Omental fat pad (tissue), 4 donors: Measurements from ENCODE around the gene BEND6. TPM values are rescaled to one million over a fixed set of nuclear protein-coding genes. Genes with fewer than 3 reads are reported as not detected.

Experiments
- ATAC-seq: fragments of 150-250 bp; one replicate; pipeline ENCODE4 v1.9.1; 2016; ENCODE audit warnings: mild to moderate bottlenecking, moderate library complexity; ENCODE audit not compliant: low FRiP score
- DNase-seq: peaks from one replicate; pipeline ENCODE4 v3.0.0-alpha.2; 2019; ENCODE audit warnings: low spot score
- CTCF ChIP-seq, 3 donors: fragments of 450-650 bp; IDR thresholded peaks; one replicate each; pipeline ENCODE4 v1.5.1; 2016 to 2017; ENCODE audit warnings: antibody characterized with exemption in 3 of 3, mild to moderate bottlenecking in 3 of 3, moderate library complexity in 2 of 3
- total RNA-seq, 4 donors: library from RNA; depleted of rRNA; stranded (reverse); fragments of >200 nt; gene quantifications; one replicate each; pipeline ENCODE4 v1.1.0, GENCODE V29; 2016

Gene BEND6
- total RNA-seq, 4 donors from 2014 or later, result 0.44 to 1.0 (median 0.72) TPM; not detected in 1

DNA sequence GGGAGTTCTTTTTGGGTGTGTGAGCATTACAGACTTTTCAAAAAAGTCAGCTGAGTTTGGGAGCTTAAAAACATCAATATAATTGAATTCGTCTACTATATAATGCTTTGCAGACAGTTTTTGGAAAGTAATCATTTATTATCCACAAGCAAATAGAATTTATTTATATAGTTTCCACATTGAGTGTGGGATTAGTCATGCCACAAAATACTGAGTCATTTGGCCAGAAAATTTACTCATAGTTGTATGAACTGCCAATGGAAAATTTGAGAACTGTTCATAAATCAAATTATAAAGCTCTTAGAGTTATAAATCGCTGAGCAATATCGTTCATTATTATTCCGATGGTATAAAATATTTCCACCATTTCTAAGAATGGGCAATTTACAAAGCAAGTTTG, 5.0 kb downstream of the BEND6 start:
- no peak for TF ChIP-seq CTCF (IDR thresholded peaks at IDR 0.05)
- DNase-seq (no peak), ATAC-seq (no peak)

- DNase-seq (no peak), ATAC-seq (no peak)
- TF ChIP-seq CTCF (IDR thresholded peaks at IDR 0.05), result no peak
Observed at GRCh38 chr6:56961151-56961550, 6.2 kb downstream of the BEND6 start.

DNA sequence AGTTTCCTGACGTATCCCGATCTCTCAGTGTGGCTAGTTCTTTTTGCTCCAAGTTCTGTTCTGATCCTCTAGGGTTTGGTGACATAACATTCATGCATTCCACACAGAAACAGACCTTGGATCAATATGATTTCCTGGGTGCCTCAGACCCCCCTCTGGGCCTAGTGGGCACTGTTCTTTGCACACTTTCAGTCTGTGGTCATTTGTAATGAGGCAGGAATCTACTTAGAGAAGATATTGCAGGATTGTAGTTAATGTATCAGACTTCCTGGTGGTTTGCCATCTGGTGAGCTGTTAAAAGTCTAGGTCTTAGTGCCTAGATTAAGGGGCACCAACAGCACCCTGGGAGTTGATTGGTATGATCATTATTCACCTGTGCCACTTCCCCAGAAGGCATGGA, 7.5 kb downstream of the BEND6 start:
- TF ChIP-seq CTCF (IDR thresholded peaks at IDR 0.05), result no peak
- DNase-seq (no peak), ATAC-seq (no peak)

- TF ChIP-seq CTCF (IDR thresholded peaks at IDR 0.05), result no peak
- no peak for ATAC-seq
- DNase-seq, result no peak
Observed at GRCh38 chr6:56963043-56963442, 8.1 kb downstream of the BEND6 start.

DNA sequence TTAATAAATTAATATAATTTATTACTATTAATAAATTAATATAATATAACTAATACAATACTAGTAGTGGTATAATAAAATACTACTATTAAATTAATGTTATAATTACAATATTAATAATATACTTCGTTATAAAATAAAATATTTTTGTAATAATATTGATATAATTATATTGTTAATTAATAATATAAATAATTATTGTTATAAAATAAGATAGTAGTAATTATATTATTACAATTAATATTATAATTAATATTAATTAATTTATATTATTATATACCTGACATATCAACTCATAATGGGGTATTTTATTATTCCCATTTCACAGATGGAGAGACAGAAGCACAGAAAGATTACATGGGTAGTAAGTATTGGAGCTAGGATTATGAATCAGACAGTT, 8.9 kb downstream of the BEND6 start:
- DNase-seq (no peak), ATAC-seq (no peak)
- TF ChIP-seq CTCF (IDR thresholded peaks at IDR 0.05), result no peak

- TF ChIP-seq CTCF (IDR thresholded peaks at IDR 0.05), result no peak
- no peak for ATAC-seq
Observed at GRCh38 chr6:56965126-56965525, 10.2 kb downstream of the BEND6 start.

GRCh38 chr6:56970849-56971248, 15.9 kb downstream of the BEND6 start:
- no peak for DNase-seq
- no peak for ATAC-seq
- TF ChIP-seq CTCF (IDR thresholded peaks at IDR 0.05), result no peak

More at GRCh38 chr6:56965126-56965525, 10.2 kb downstream of the BEND6 start:
- DNase-seq, result no peak
